ENCODE data around the gene SHISA6.

SHISA6 gene

DNA sequence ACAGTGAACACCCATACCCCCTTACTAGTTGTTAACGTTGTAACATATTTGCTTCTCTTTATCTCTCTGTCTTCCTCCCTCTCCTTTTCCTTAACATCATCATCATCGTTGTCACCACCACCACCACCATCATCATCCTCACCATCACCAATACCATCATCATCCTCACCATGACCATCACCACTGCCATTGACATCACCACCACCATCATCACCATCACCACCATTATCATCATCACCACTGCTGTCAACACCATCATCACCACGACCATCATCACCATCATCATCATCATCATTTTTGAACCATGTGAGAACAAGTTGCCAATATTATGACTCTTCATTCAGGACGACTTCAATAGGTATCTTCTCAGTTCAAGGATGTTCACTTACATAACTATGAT is 35.5 kb downstream of the SHISA6 start:
- no peak overlapping the region for H3K4me3 ChIP-seq (ENCODE audit: low read depth, low read length)
- TF ChIP-seq CTCF (IDR thresholded peaks at IDR 0.05; ENCODE audit: control insufficient read depth, extremely low read depth, insufficient read depth), result no peak
- no peak for DNase-seq (ENCODE audit: low read depth)

DNA sequence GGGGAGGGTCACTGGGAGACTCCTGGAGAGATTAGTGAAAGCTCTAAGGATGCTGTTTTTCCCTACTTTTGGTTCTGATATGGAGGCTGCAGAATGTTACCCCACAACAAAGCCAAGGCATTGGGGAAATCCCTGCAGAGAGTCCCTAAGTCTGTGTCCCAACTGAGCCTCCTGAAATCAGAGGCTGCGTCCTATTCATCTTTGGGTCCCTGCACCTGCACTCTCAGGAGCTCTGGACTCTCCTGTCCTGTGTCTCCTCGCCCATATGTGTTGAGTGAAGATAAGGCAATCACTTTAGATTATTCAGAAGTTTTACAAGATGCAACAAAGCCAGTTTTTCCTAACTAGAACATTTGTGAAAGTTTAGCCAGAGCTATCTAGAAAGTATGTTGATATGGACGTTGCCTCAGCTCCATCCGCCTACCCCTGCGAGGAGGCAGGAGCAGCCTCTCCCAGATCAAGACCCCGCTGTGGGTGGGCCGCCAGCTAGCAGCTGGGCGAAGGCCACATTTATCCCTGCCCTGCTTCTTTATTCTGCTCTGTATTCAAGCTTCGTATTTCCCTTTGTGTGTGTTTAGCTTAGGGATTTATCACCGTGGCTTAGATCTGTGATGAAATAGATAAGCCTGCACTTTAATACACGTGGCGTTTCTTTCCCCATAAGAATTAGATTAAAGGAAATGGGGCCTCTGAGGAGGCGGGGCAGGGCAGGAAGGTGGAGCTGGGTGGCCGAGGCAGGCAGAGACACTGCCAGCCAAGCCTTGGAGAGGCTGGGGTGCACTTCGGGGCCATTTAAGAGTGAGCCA is 37.4 kb downstream of the SHISA6 start:
- no peak for DNase-seq (ENCODE audit: low read depth)
- no peak for TF ChIP-seq CTCF (IDR thresholded peaks at IDR 0.05; ENCODE audit: control insufficient read depth, extremely low read depth, insufficient read depth)
- no peak overlapping the region for H3K4me3 ChIP-seq (ENCODE audit: low read depth, low read length)

- no peak overlapping the region for H3K4me3 ChIP-seq (ENCODE audit: low read depth, low read length)
- no peak for DNase-seq (ENCODE audit: low read depth)
- no peak for TF ChIP-seq CTCF (IDR thresholded peaks at IDR 0.05; ENCODE audit: control insufficient read depth, extremely low read depth, insufficient read depth)
Measured at GRCh38 chr17:11278992-11279270, 37.9 kb downstream of the SHISA6 start.

DNA sequence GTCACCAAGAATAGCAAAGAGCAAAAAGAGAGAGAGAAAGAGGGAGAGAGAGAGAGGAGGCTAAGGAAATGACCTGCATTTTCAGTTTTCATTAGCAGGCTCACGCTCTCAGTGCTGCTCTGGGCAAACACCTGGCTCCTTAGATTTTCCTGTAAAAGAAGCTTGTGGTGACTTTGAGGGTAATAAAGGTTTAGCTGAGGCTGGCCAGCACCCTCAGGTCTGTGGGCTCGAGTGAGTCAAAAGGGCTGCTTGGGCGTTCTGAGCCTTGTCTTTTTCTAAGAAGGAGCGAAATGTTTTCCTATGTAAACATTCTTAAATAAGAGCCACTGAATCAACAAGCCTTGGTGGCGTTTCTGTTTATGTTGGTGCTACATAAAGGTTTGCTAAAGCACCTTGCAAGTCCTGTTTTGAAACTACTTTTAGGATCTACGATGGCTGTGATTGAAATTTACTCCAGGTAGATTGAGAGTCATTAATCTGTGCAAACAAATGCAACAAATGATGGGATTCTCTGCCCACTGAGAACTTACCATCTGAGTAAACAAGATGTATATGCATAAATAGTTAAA is 38.8 kb downstream of the SHISA6 start:
- TF ChIP-seq CTCF (IDR thresholded peaks at IDR 0.05; ENCODE audit: control insufficient read depth, extremely low read depth, insufficient read depth), result no peak
- H3K4me3 ChIP-seq (ENCODE audit: low read depth, low read length), result no peak overlapping the region
- peak; percentile 47 for DNase-seq (ENCODE audit: low read depth)

DNA sequence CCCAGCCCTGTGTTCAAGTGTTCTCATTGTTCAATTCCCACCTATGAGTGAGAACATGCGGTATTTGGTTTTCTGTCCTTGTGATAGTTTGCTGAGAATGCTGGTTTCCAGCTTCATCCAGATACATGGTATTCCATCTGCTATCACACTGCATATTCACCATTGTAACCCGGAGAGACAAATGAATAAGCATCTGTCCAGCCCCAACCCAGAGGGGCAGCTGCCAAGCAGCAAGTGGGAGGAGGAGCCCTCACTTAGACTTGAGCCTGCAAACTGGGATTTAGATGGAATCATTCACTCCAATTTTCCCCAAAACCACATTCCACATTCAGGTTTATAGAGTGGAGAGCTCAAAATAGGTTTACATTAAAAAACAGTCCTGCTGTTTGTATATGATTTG is 41.6 kb downstream of the SHISA6 start:
- no peak overlapping the region for H3K4me3 ChIP-seq (ENCODE audit: low read depth, low read length)
- no peak for DNase-seq (ENCODE audit: low read depth)
- no peak for TF ChIP-seq CTCF (IDR thresholded peaks at IDR 0.05; ENCODE audit: control insufficient read depth, extremely low read depth, insufficient read depth)

DNA sequence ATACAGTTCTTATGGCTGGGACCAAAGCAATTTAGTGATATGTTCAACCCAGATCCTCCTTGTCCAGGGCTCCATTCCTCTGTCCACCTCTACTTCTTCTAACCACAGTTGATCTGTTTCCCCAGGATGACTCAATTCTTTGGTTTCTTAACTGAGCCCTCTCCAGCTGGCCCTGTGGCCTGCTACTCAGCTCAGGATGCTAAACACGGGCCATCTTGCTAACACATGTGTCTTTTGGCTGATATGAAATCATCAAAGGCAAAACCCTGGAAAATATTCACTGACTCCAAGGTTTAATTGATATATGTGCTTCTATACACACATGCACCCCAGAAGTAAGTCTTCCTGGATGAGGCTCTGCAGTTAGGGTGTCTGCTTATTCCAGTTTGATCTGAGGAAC is 43.8 kb downstream of the SHISA6 start:
- no peak for DNase-seq (ENCODE audit: low read depth)
- H3K4me3 ChIP-seq (ENCODE audit: low read depth, low read length), result no peak overlapping the region
- no peak for TF ChIP-seq CTCF (IDR thresholded peaks at IDR 0.05; ENCODE audit: control insufficient read depth, extremely low read depth, insufficient read depth)

- TF ChIP-seq CTCF (IDR thresholded peaks at IDR 0.05; ENCODE audit: control insufficient read depth, extremely low read depth, insufficient read depth), result no peak
- H3K4me3 ChIP-seq (ENCODE audit: low read depth, low read length), result no peak overlapping the region
- no peak for DNase-seq (ENCODE audit: low read depth)
Measured at GRCh38 chr17:11285946-11286345, 44.9 kb downstream of the SHISA6 start.
